Chondrocyte (in vitro differentiated cells): ENCODE results near the gene GIGYF1. TPM values are rescaled to one million over a fixed set of nuclear protein-coding genes. Genes with fewer than 3 reads are reported as not detected.

Experiments
- DNase-seq: peaks from one replicate; pipeline ENCODE4 v3.0.0; 2021; ENCODE audit warnings: mixed read lengths, low spot score
- H3K27ac Mint-ChIP-seq: one replicate; pipeline ENCODE4 v1.8.0; 2021; ENCODE audit warnings: mild to moderate bottlenecking, moderate library complexity, mixed read lengths; ENCODE audit not compliant: unreplicated experiment
- H3K27me3 Mint-ChIP-seq: 2 replicates; pipeline ENCODE4 v1.8.0; 2021; ENCODE audit warnings: low read depth, mixed read lengths
- H3K36me3 Mint-ChIP-seq: 2 replicates; pipeline ENCODE4 v1.8.0; 2021; ENCODE audit warnings: low read depth, mixed read lengths
- H3K4me1 Mint-ChIP-seq: 2 replicates; pipeline ENCODE4 v1.8.0; 2021; ENCODE audit warnings: low read depth, mild to moderate bottlenecking, mixed read lengths
- H3K4me3 Mint-ChIP-seq: one replicate; pipeline ENCODE4 v1.8.0; 2021; ENCODE audit warnings: mild to moderate bottlenecking, moderate library complexity, mixed read lengths; ENCODE audit not compliant: unreplicated experiment
- H3K9me3 Mint-ChIP-seq: 2 replicates; pipeline ENCODE4 v1.8.0; 2021; ENCODE audit warnings: low read depth, mixed read lengths
- total RNA-seq: library from RNA; stranded (reverse); gene quantifications from 3 replicates; pipeline ENCODE4 v1.2.1, GENCODE V29; 2021
- TF ChIP-seq, protein P1 (sequence below): fragments of 200-600 bp; sonication (generic); IDR thresholded peaks from 2 replicates; pipeline ENCODE4 v1.5.0; 2021; ENCODE audit warnings: antibody characterized with exemption, mild to moderate bottlenecking, moderate library complexity

GIGYF1 gene
- total RNA-seq, 1 donor from 2014 or later, result 32.8 TPM

DNA sequence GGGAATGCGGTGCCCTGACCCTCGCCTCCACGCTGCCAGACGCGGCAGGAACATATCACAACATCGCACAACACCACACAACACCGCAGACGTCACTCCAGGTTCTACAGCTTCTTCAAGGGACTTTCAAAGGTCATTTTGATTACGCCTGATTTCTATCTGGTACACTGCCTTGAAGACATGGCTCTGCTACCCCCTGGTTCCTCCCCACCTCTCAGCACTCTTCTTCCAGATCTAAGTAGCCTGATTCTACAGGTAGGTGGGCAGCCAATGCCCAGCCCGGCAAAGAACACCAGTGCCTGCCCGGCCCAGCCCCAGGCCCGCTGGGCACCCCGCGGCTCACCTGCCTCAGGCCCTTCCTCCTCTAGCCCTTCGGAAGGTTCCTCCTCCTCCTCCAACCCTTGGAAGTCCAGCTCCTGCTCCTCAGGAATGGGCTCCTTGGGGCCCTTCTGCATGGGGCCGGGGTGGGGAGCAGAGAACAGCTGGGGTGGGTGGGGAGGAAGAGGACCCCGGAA lies 8.4 kb downstream of the GIGYF1 start:
- Mint-ChIP-seq H3K36me3 (peaks cover 8% of the 10 kb centered on the region), H3K27ac (no peak overlapping the region), H3K4me1 (no peaks in the 10 kb centered on the region), H3K27me3 (no peaks in the 10 kb centered on the region), H3K9me3 (no peaks in the 10 kb centered on the region), H3K4me3 (no peak overlapping the region)
- TF ChIP-seq, protein P1, sequence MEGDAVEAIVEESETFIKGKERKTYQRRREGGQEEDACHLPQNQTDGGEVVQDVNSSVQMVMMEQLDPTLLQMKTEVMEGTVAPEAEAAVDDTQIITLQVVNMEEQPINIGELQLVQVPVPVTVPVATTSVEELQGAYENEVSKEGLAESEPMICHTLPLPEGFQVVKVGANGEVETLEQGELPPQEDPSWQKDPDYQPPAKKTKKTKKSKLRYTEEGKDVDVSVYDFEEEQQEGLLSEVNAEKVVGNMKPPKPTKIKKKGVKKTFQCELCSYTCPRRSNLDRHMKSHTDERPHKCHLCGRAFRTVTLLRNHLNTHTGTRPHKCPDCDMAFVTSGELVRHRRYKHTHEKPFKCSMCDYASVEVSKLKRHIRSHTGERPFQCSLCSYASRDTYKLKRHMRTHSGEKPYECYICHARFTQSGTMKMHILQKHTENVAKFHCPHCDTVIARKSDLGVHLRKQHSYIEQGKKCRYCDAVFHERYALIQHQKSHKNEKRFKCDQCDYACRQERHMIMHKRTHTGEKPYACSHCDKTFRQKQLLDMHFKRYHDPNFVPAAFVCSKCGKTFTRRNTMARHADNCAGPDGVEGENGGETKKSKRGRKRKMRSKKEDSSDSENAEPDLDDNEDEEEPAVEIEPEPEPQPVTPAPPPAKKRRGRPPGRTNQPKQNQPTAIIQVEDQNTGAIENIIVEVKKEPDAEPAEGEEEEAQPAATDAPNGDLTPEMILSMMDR, result no peak
- DNase-seq, result no peak

DNA sequence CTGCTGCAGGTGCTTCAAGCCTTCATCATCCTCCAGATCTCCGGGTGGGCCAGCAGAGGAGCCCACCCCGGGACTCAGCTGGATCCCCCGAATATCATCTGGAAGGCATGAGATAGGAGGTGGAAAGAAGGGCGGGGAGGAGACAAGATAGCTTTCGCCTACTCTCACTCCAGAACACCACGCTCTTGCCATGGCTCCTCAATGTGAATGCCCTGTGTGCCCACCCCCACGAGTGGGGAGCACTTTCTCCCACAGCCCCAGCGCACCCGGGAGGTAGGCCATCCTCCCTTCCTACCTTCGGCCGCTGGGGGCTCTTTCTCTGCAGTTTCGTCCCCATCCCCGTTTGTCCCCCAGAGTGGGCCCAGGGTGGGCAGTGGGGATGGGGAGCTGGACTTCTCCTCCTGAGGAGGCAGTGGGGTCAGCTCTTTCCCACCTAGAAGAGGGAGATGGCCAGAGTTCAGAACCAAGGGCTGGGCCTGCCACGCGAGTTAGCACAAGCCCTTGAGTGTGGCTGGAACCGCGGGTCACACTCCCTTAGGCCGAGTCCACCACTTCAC lies 8.9 kb downstream of the GIGYF1 start:
- no peak overlapping the region for H3K27ac Mint-ChIP-seq
- no peaks in the 10 kb centered on the region for H3K4me1 Mint-ChIP-seq
- no peaks in the 10 kb centered on the region for H3K27me3 Mint-ChIP-seq
- no peaks in the 10 kb centered on the region for H3K9me3 Mint-ChIP-seq
- TF ChIP-seq, protein P1, result no peak
- no peak overlapping the region for H3K4me3 Mint-ChIP-seq
- peaks cover 8% of the 10 kb centered on the region for H3K36me3 Mint-ChIP-seq
- no peak for DNase-seq

DNA sequence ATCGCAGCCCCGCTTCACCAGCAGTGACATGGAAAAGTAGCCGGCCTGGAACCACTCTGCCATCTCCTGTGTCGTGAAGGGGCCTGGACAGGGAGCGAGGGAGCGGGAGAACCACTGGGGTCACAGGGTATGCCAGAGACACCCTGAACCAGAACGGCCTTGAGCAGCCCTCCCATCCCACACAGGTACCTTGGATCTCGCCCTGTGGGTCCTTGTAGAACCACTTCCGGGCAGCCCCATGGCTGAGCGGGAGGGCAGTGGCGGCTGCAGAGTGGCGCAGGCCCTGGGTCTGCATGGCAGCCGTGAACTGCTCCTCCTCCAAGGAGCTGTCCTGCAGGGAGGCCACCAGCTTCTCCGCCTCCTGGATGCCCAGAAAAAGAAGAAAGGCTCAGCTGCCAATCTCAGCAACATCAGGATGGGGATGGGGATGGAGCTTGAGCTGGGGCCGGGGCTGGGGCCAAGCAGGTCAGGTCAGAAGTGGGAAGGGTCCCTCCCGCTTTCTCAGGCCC lies 9.5 kb downstream of the GIGYF1 start:
- peaks cover 8% of the 10 kb centered on the region for H3K36me3 Mint-ChIP-seq
- no peaks in the 10 kb centered on the region for H3K9me3 Mint-ChIP-seq
- no peaks in the 10 kb centered on the region for H3K4me1 Mint-ChIP-seq
- no peak overlapping the region for H3K4me3 Mint-ChIP-seq
- TF ChIP-seq, protein P1, result no peak
- H3K27ac Mint-ChIP-seq, result no peak overlapping the region
- H3K27me3 Mint-ChIP-seq, result no peaks in the 10 kb centered on the region
- DNase-seq, result no peak

DNA sequence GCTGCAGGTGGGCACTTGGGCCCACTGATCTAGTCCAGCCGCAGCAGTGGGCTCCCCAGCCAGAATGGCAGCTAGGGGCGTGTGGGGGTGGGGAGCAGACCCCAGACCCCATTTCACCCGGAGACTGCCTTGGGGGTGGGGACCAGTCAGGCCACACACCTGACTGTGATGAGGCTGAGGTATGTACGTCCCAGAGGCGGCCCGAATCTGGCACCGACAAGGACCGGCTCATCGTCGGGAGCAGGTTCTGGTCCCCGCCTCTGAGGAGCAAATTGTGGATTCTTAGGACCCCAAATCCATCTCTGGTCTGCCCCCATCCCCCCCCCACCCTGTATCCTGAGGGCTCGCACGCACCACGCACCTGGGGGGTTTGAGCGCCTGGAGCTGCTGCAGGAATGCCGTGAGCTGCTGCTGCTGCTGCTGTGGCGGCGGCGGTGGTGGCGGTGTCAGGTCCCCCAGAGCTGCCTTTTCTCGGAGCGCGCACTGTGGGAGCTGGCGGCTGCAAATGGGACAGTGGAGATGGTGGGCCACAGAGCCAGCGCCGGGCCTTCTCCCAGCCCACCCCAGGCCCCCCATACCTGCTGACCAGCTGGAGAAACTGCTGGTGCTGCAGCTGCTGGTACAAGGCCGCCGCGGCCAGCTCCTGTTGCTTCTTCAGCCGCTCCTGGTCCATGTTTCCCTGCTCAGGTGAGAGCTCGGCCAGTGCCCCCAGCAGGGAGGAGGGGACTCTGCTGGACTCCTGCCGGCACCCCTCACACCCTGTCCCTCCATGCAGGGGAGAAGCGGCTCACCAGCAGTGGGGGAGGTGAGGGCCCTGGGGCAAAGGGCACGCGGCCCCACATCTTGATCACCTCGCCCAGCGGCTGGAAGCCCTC lies 10.2 kb downstream of the GIGYF1 start:
- DNase-seq, result no peak
- H3K27ac Mint-ChIP-seq, result no peak overlapping the region
- TF ChIP-seq, protein P1, result no peak
- peaks cover 11% of the 10 kb centered on the region for H3K36me3 Mint-ChIP-seq
- no peak overlapping the region for H3K4me3 Mint-ChIP-seq
- no peaks in the 10 kb centered on the region for H3K9me3 Mint-ChIP-seq
- H3K27me3 Mint-ChIP-seq, result no peaks in the 10 kb centered on the region
- H3K4me1 Mint-ChIP-seq, result no peaks in the 10 kb centered on the region

DNA sequence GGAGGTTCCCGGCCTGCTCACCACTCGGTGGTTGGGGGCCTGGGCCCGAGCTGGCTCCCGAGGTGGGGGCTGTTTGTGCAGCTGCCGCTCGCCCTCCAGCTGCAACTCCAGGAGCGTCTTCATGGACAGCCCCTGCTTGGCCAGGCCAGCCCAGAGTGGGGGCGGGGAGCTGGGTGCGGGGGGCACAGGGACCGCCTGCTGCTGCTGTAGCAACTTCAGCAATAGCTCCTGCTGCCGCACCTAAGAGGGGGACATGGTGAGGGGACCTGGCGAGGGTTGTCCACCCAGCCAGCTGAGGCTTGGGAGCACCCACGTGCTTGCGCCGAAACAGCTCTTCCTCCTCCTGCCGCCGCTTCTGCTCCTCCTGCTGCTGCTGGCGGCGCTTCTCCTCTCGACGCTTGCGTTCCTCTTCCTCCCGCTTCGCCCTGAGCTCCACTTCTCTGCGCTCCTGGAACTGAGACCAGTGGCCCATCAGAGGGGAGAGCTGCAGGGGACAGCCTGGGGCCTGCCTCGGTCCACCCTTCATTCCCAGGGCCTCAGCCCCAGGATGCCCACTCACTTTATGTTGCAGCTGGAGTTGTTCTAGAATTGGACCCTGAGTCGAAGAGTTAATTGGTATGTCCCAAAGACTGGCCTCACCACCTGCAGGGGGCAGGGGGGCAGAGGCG lies 10.9 kb downstream of the GIGYF1 start:
- no peaks in the 10 kb centered on the region for H3K4me1 Mint-ChIP-seq
- TF ChIP-seq, protein P1, result no peak
- no peaks in the 10 kb centered on the region for H3K27me3 Mint-ChIP-seq
- H3K9me3 Mint-ChIP-seq, result no peaks in the 10 kb centered on the region
- H3K27ac Mint-ChIP-seq, result no peak overlapping the region
- H3K36me3 Mint-ChIP-seq, result peaks cover 14% of the 10 kb centered on the region
- H3K4me3 Mint-ChIP-seq, result no peak overlapping the region
- DNase-seq, result no peak
